IMR-90 (cell line): ENCODE measurements around the gene STMN1.

ENCODE experiments used
- CTCF ChIP-seq: conservative IDR thresholded peaks from 2 replicates; pipeline ENCODE4 v1.5.1; 2012; ENCODE audit warnings: mild to moderate bottlenecking, low read depth, low read length, improper control_type of control experiment
- NFE2L2 ChIP-seq: fragments of 150-350 bp; IDR thresholded peaks from 2 replicates; pipeline ENCODE4 v1.6.1; 2016; ENCODE audit warnings: low read depth, mild to moderate bottlenecking, low read length

- no peak for TF ChIP-seq CTCF
- TF ChIP-seq NFE2L2, result no peak
Measured at GRCh38 chr1:25866288-25866687, 39.9 kb downstream of the STMN1 start.
